Endothelial cell of umbilical vein (primary cell): ENCODE data around the gene ACSM2A. TPM values are rescaled to one million over a fixed set of nuclear protein-coding genes. Genes with fewer than 3 reads are reported as not detected.

ENCODE experiments used
- BruUV-seq: library from RNA; stranded (reverse); fragments of 400-500 nt; replicated peaks from 2 replicates; lab custom pipeline; 2021; lab: Mats Ljungman, UMichigan
- CTCF ChIA-PET: fragments of 300-600, 350-600 bp; sonication (Branson Sonifier 250); formaldehyde crosslinking; loops from one replicate; lab custom pipeline; 2021; ENCODE audit warnings: antibody characterized with exemption, inconsistent platforms; lab: Charles Lee
- POLR2A ChIA-PET: fragments of 300-600, 350-600 bp; sonication (Branson Sonifier 250); formaldehyde crosslinking; loops from one replicate; lab custom pipeline; 2021; ENCODE audit warnings: antibody characterized with exemption, inconsistent platforms; lab: Charles Lee
- DNase-seq: peaks from one replicate; pipeline ENCODE4 v3.0.0-alpha.2; 2011; ENCODE audit warnings: low read depth, low spot score
- FAIRE-seq: peaks from 2 replicates; lab custom pipeline; 2011; peaks lifted over from hg19 to GRCh38; lab: Jason Lieb, UNC
- H2AFZ ChIP-seq: 2 replicates; pipeline ENCODE4 v1.6.0; 2012; ENCODE audit warnings: low read depth, low read length, control low read depth, inconsistent platforms
- H3K27ac ChIP-seq: 2 replicates; pipeline ENCODE4 v1.5.1; 2011; ENCODE audit warnings: low read depth, mild to moderate bottlenecking, control low read depth, low read length, moderate library complexity; ENCODE audit not compliant: insufficient read depth
- H3K27me3 ChIP-seq, 2 experiments: 2 replicates each; pipeline versions ENCODE4 v1.6.0 to v1.6.1; 2011; ENCODE audit warnings: low read length in 2 of 2, mixed read lengths in 1 of 2; ENCODE audit not compliant: control insufficient read depth in 2 of 2, insufficient read depth in 2 of 2
- H3K36me3 ChIP-seq, 2 experiments: 2 replicates in 1 of 2; 3 replicates in 1 of 2; pipeline ENCODE4 v1.5.1; 2011; ENCODE audit warnings: low read length in 2 of 2, mild to moderate bottlenecking in 1 of 2, moderate library complexity in 1 of 2; ENCODE audit not compliant: control insufficient read depth in 2 of 2, insufficient read depth in 2 of 2; ENCODE audit errors: extremely low read depth in 1 of 2
- H3K4me1 ChIP-seq: 3 replicates; pipeline ENCODE4 v1.5.1; 2011; ENCODE audit warnings: mild to moderate bottlenecking, low read length; ENCODE audit not compliant: control insufficient read depth, insufficient read depth; ENCODE audit errors: extremely low read depth
- H3K4me2 ChIP-seq: 2 replicates; pipeline ENCODE4 v1.6.1; 2011; ENCODE audit warnings: low read length, control low read depth, mixed read lengths; ENCODE audit not compliant: insufficient read depth
- H3K4me3 ChIP-seq, 3 experiments: fragments of 200-600 bp in 1 of 3; sonication (generic), shearing (Covaris generic) in 1 of 3; replicated peaks in 1 of 3; 2 replicates each; pipeline ENCODE4 v1.5.1; 2011 to 2016; ENCODE audit warnings: control low read depth in 3 of 3, low read length in 3 of 3, mild to moderate bottlenecking in 2 of 3, inconsistent platforms in 1 of 3, low read depth in 1 of 3, moderate library complexity in 1 of 3; ENCODE audit not compliant: insufficient read depth in 1 of 3
- H3K79me2 ChIP-seq: 2 replicates; pipeline ENCODE4 v1.6.0; 2012; ENCODE audit warnings: low read length, inconsistent platforms; ENCODE audit not compliant: control insufficient read depth, insufficient read depth
- H3K9ac ChIP-seq: replicated peaks from 2 replicates; pipeline ENCODE3; 2011; ENCODE audit warnings: low read length, control low read depth; ENCODE audit not compliant: insufficient read depth; ENCODE audit errors: extremely low read depth
- H3K9me1 ChIP-seq: replicated peaks from 3 replicates; pipeline ENCODE4 v1.6.0; 2011; ENCODE audit warnings: mild to moderate bottlenecking, low read length; ENCODE audit not compliant: control insufficient read depth, insufficient read depth; ENCODE audit errors: extremely low read depth
- H3K9me3 ChIP-seq: replicated peaks from 2 replicates; pipeline ENCODE4 v1.5.1; 2012; ENCODE audit warnings: low read length, inconsistent platforms; ENCODE audit not compliant: control insufficient read depth, insufficient read depth
- H4K20me1 ChIP-seq: replicated peaks from 2 replicates; pipeline ENCODE3; 2011; ENCODE audit warnings: mild to moderate bottlenecking, low read length; ENCODE audit not compliant: control insufficient read depth, insufficient read depth; ENCODE audit errors: extremely low read depth
- CTCF ChIP-seq, 2 donors: IDR thresholded peaks; 1 replicate in 1 of 2; 2 replicates in 1 of 2; pipeline ENCODE4 v1.5.1; 2011; ENCODE audit warnings: low read length in 2 of 2, mild to moderate bottlenecking in 2 of 2, moderate library complexity in 2 of 2, control low read depth in 1 of 2, inconsistent platforms in 1 of 2, low read depth in 1 of 2; ENCODE audit not compliant: insufficient read depth in 1 of 2; ENCODE audit errors: extremely low read depth in 1 of 2
- EZH2 ChIP-seq: IDR thresholded peaks from 2 replicates; pipeline ENCODE4 v1.6.1; 2012; ENCODE audit warnings: borderline replicate concordance, low read depth, mild to moderate bottlenecking, moderate library complexity, low read length, inconsistent platforms; ENCODE audit not compliant: severe bottlenecking
- FOS ChIP-seq: IDR thresholded peaks from 2 replicates; pipeline ENCODE4 v1.6.1; 2011; ENCODE audit warnings: mild to moderate bottlenecking, low read length, moderate library complexity, borderline replicate concordance; ENCODE audit not compliant: insufficient read depth
- GATA2 ChIP-seq: IDR thresholded peaks from 2 replicates; pipeline ENCODE4 v1.7.0; 2011; ENCODE audit warnings: low read depth, mild to moderate bottlenecking, moderate library complexity, mixed read lengths, low read length; ENCODE audit not compliant: insufficient read length, insufficient read depth
- JUN ChIP-seq: IDR thresholded peaks from 2 replicates; pipeline ENCODE4 v1.6.1; 2011; ENCODE audit warnings: borderline replicate concordance, low read depth; ENCODE audit not compliant: insufficient read length, insufficient read depth
- MAX ChIP-seq: IDR thresholded peaks from 2 replicates; pipeline ENCODE4 v1.6.1; 2011; ENCODE audit not compliant: insufficient read depth, insufficient read length
- MYC ChIP-seq: IDR thresholded peaks from one replicate; pipeline ENCODE4 v1.6.1; 2011; ENCODE audit warnings: mild to moderate bottlenecking, low read depth, low read length
- POLR2A ChIP-seq: IDR thresholded peaks from 2 replicates; pipeline ENCODE4 v1.6.1; 2012; ENCODE audit warnings: low read depth, mild to moderate bottlenecking, control low read depth, low read length
- POLR2AphosphoS5 ChIP-seq: IDR thresholded peaks from 2 replicates; pipeline ENCODE4 v1.6.1; 2012; ENCODE audit warnings: low read depth, mild to moderate bottlenecking, control low read depth, low read length, moderate library complexity; ENCODE audit not compliant: insufficient read depth
- dilution Hi-C: fragments of 300-500 bp; cut with MboI; formaldehyde crosslinking; loops from one replicate; pipeline ENCODE4 v1.15.0; 2019; ENCODE audit warnings: low sequenced_read_pairs; ENCODE audit not compliant: extremely low pct_ligation_motif_present
- intact Hi-C: fragments of 100-400 bp; cut with micrococcal nuclease; formaldehyde crosslinking; loops from one replicate; pipeline ENCODE4 v1.10.0; 2022
- polyA plus RNA-seq, 4 experiments: library from polyadenylated mRNA; depleted of rRNA in 3 of 4; stranded (reverse) in 3 of 4; unstranded in 1 of 4; fragments of >200 nt; gene quantifications; 2 replicates each; pipeline versions ENCODE4 v1.2.1 to v1.2.3, GENCODE V29; 2011 to 2012; ENCODE audit warnings: missing spikeins in 1 of 4
- total RNA-seq: library from RNA; stranded (reverse); gene quantifications from 2 replicates; pipeline ENCODE4 v1.2.3, GENCODE V29; 2021

ACSM2A gene
- total and polyA plus RNA-seq, 2 donors (not counting 3 experiments of a cell fraction or from before 2014, with no cell fraction given) = 0.03 TPM; not detected in 1

GRCh38 chr16:20504418-20504817 is 53.1 kb downstream of the ACSM2A start:
- Histone ChIP-seq H3K9ac (no peak overlapping the region), H4K20me1 (no peaks in the 10 kb centered on the region), H3K4me3 (no peak overlapping the region), H2AFZ (no peak overlapping the region), H3K79me2 (no peaks in the 10 kb centered on the region), H3K4me1 (no peaks in the 10 kb centered on the region), H3K27ac (no peak overlapping the region), H3K9me3 (peaks cover 2% of the 10 kb centered on the region), H3K9me1 (no peaks in the 10 kb centered on the region), H3K27me3 (no peaks in the 10 kb centered on the region), H3K36me3 (no peaks in the 10 kb centered on the region), H3K4me2 (no peak overlapping the region)
- POLR2A ChIA-PET = no interaction called here
- FAIRE-seq (no peak), DNase-seq (no peak)
- no peak for TF ChIP-seq EZH2
- TF ChIP-seq MAX = no peak
- TF ChIP-seq FOS = no peak
- no peak for TF ChIP-seq JUN
- intact Hi-C loops = no loop called here
- BruUV-seq = no TSS peak
- CTCF ChIA-PET = no interaction called here
- dilution Hi-C loops = no loop called here

GRCh38 chr16:20507280-20507679 is 56.0 kb downstream of the ACSM2A start:
- CTCF ChIA-PET = no interaction called here
- POLR2A ChIA-PET = no interaction called here
- dilution Hi-C loops = no loop called here

More at GRCh38 chr16:20507280-20507679, 56.0 kb downstream of the ACSM2A start:
- no peak overlapping the region for H2AFZ ChIP-seq
- no peak overlapping the region for H3K27ac ChIP-seq
- intact Hi-C loops = no loop called here
- no TSS peak for BruUV-seq
- TF ChIP-seq MYC (no peak), EZH2 (no peak), JUN (no peak), CTCF (IDR thresholded peaks at IDR 0.05; ENCODE audit: extremely low read depth in 1 of 2, insufficient read depth in 1 of 2, low read depth in 1 of 2, low read length in 2 of 2) (no peak), GATA2 (no peak), FOS (no peak), MAX (no peak), POLR2AphosphoS5 (no peak), POLR2A (no peak)
- H3K4me2 ChIP-seq = no peak overlapping the region
- no peak overlapping the region for H3K4me3 ChIP-seq
- DNase-seq = no peak
- no peaks in the 10 kb centered on the region for H3K9me1 ChIP-seq
- H3K27me3 ChIP-seq = no peaks in the 10 kb centered on the region
- H3K4me1 ChIP-seq = no peaks in the 10 kb centered on the region
- FAIRE-seq = no peak
- H3K79me2 ChIP-seq = no peaks in the 10 kb centered on the region
- H3K9ac ChIP-seq = no peak overlapping the region
- no peaks in the 10 kb centered on the region for H4K20me1 ChIP-seq
- peaks cover 2% of the 10 kb centered on the region for H3K9me3 ChIP-seq
- H3K36me3 ChIP-seq = no peaks in the 10 kb centered on the region
